GM23338 (cell line): ENCODE data around the gene MECP2.

Source experiments
- CREB1 ChIP-seq: fragments of 250-450 bp; sonication (Bioruptor Pico); IDR thresholded peaks from 2 replicates; pipeline ENCODE4 v1.5.0; 2020; ENCODE audit warnings: low read depth, mild to moderate bottlenecking, moderate library complexity
- EZH2 ChIP-seq: fragments of 200-600 bp; sonication (generic); IDR thresholded peaks from one replicate; pipeline ENCODE4 v1.8.0; 2017; ENCODE audit warnings: antibody characterized with exemption, mild to moderate bottlenecking, low read depth; ENCODE audit not compliant: unreplicated experiment
- EZH2phosphoT487 ChIP-seq: fragments of 200-600 bp; sonication (generic); IDR thresholded peaks from one replicate; pipeline ENCODE4 v1.8.1; 2018; ENCODE audit warnings: antibody characterized with exemption; ENCODE audit not compliant: unreplicated experiment
- JUNB ChIP-seq: IDR thresholded peaks from one replicate; pipeline ENCODE4 v1.6.1; 2016; ENCODE audit warnings: antibody characterized with exemption; ENCODE audit not compliant: unreplicated experiment
- NANOG ChIP-seq: IDR thresholded peaks from 2 replicates; pipeline ENCODE4 v1.6.1; 2016; ENCODE audit warnings: antibody characterized with exemption, borderline replicate concordance
- POLR2AphosphoS5 ChIP-seq: IDR thresholded peaks from 2 replicates; pipeline ENCODE4 v1.6.1; 2016; ENCODE audit warnings: antibody characterized with exemption, low read depth
- STAT1 ChIP-seq: IDR thresholded peaks from one replicate; pipeline ENCODE4 v1.6.1; 2016; ENCODE audit warnings: antibody characterized with exemption; ENCODE audit not compliant: unreplicated experiment
- ZNF114 ChIP-seq: fragments of 250-450 bp; sonication (Bioruptor Pico); IDR thresholded peaks from 2 replicates; pipeline ENCODE4 v1.5.0; 2020; ENCODE audit warnings: mild to moderate bottlenecking, moderate library complexity
- ZNF331 ChIP-seq: fragments of 250-450 bp; sonication (Bioruptor Pico); IDR thresholded peaks from 2 replicates; pipeline ENCODE4 v1.5.0; 2020; ENCODE audit warnings: low read depth, mild to moderate bottlenecking, moderate library complexity
- TF ChIP-seq, protein P1 (sequence below), 2 experiments: fragments of 200-600 bp in 1 of 2; sonication (generic) in 1 of 2; conservative IDR thresholded peaks; 2 replicates each; pipeline versions ENCODE4 v1.5.1 to v1.6.1; 2016 to 2017; ENCODE audit warnings: antibody characterized with exemption in 2 of 2, low read depth in 2 of 2, mild to moderate bottlenecking in 2 of 2, moderate library complexity in 1 of 2
- TF ChIP-seq, protein P2 (sequence below): IDR thresholded peaks from one replicate; pipeline ENCODE4 v1.6.1; 2018; ENCODE audit warnings: antibody characterized with exemption; ENCODE audit not compliant: unreplicated experiment
- TF ChIP-seq, protein P3 (sequence below): IDR thresholded peaks from 2 replicates; pipeline ENCODE4 v1.6.1; 2016; ENCODE audit warnings: antibody characterized with exemption
- TF ChIP-seq, protein P4 (sequence below): fragments of 250-450 bp; sonication (Bioruptor Pico); IDR thresholded peaks from 2 replicates; pipeline ENCODE4 v1.5.0; 2020; ENCODE audit warnings: mild to moderate bottlenecking, moderate library complexity

- TF ChIP-seq JUNB (no peak), POLR2AphosphoS5 (no peak), EZH2phosphoT487 (no peak), EZH2 (no peak), CREB1 (CRISPR knock-in tag) (no peak), ZNF331 (no peak), NANOG (no peak), ZNF114 (no peak), STAT1 (no peak)
- TF ChIP-seq, protein P1, sequence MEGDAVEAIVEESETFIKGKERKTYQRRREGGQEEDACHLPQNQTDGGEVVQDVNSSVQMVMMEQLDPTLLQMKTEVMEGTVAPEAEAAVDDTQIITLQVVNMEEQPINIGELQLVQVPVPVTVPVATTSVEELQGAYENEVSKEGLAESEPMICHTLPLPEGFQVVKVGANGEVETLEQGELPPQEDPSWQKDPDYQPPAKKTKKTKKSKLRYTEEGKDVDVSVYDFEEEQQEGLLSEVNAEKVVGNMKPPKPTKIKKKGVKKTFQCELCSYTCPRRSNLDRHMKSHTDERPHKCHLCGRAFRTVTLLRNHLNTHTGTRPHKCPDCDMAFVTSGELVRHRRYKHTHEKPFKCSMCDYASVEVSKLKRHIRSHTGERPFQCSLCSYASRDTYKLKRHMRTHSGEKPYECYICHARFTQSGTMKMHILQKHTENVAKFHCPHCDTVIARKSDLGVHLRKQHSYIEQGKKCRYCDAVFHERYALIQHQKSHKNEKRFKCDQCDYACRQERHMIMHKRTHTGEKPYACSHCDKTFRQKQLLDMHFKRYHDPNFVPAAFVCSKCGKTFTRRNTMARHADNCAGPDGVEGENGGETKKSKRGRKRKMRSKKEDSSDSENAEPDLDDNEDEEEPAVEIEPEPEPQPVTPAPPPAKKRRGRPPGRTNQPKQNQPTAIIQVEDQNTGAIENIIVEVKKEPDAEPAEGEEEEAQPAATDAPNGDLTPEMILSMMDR (conservative IDR thresholded peaks at IDR 0.05; ENCODE audit: low read depth in 2 of 2): no peak
- TF ChIP-seq, protein P2, sequence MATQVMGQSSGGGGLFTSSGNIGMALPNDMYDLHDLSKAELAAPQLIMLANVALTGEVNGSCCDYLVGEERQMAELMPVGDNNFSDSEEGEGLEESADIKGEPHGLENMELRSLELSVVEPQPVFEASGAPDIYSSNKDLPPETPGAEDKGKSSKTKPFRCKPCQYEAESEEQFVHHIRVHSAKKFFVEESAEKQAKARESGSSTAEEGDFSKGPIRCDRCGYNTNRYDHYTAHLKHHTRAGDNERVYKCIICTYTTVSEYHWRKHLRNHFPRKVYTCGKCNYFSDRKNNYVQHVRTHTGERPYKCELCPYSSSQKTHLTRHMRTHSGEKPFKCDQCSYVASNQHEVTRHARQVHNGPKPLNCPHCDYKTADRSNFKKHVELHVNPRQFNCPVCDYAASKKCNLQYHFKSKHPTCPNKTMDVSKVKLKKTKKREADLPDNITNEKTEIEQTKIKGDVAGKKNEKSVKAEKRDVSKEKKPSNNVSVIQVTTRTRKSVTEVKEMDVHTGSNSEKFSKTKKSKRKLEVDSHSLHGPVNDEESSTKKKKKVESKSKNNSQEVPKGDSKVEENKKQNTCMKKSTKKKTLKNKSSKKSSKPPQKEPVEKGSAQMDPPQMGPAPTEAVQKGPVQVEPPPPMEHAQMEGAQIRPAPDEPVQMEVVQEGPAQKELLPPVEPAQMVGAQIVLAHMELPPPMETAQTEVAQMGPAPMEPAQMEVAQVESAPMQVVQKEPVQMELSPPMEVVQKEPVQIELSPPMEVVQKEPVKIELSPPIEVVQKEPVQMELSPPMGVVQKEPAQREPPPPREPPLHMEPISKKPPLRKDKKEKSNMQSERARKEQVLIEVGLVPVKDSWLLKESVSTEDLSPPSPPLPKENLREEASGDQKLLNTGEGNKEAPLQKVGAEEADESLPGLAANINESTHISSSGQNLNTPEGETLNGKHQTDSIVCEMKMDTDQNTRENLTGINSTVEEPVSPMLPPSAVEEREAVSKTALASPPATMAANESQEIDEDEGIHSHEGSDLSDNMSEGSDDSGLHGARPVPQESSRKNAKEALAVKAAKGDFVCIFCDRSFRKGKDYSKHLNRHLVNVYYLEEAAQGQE: no peak
- TF ChIP-seq, protein P3, sequence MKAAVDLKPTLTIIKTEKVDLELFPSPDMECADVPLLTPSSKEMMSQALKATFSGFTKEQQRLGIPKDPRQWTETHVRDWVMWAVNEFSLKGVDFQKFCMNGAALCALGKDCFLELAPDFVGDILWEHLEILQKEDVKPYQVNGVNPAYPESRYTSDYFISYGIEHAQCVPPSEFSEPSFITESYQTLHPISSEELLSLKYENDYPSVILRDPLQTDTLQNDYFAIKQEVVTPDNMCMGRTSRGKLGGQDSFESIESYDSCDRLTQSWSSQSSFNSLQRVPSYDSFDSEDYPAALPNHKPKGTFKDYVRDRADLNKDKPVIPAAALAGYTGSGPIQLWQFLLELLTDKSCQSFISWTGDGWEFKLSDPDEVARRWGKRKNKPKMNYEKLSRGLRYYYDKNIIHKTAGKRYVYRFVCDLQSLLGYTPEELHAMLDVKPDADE: no peak
- TF ChIP-seq, protein P4, sequence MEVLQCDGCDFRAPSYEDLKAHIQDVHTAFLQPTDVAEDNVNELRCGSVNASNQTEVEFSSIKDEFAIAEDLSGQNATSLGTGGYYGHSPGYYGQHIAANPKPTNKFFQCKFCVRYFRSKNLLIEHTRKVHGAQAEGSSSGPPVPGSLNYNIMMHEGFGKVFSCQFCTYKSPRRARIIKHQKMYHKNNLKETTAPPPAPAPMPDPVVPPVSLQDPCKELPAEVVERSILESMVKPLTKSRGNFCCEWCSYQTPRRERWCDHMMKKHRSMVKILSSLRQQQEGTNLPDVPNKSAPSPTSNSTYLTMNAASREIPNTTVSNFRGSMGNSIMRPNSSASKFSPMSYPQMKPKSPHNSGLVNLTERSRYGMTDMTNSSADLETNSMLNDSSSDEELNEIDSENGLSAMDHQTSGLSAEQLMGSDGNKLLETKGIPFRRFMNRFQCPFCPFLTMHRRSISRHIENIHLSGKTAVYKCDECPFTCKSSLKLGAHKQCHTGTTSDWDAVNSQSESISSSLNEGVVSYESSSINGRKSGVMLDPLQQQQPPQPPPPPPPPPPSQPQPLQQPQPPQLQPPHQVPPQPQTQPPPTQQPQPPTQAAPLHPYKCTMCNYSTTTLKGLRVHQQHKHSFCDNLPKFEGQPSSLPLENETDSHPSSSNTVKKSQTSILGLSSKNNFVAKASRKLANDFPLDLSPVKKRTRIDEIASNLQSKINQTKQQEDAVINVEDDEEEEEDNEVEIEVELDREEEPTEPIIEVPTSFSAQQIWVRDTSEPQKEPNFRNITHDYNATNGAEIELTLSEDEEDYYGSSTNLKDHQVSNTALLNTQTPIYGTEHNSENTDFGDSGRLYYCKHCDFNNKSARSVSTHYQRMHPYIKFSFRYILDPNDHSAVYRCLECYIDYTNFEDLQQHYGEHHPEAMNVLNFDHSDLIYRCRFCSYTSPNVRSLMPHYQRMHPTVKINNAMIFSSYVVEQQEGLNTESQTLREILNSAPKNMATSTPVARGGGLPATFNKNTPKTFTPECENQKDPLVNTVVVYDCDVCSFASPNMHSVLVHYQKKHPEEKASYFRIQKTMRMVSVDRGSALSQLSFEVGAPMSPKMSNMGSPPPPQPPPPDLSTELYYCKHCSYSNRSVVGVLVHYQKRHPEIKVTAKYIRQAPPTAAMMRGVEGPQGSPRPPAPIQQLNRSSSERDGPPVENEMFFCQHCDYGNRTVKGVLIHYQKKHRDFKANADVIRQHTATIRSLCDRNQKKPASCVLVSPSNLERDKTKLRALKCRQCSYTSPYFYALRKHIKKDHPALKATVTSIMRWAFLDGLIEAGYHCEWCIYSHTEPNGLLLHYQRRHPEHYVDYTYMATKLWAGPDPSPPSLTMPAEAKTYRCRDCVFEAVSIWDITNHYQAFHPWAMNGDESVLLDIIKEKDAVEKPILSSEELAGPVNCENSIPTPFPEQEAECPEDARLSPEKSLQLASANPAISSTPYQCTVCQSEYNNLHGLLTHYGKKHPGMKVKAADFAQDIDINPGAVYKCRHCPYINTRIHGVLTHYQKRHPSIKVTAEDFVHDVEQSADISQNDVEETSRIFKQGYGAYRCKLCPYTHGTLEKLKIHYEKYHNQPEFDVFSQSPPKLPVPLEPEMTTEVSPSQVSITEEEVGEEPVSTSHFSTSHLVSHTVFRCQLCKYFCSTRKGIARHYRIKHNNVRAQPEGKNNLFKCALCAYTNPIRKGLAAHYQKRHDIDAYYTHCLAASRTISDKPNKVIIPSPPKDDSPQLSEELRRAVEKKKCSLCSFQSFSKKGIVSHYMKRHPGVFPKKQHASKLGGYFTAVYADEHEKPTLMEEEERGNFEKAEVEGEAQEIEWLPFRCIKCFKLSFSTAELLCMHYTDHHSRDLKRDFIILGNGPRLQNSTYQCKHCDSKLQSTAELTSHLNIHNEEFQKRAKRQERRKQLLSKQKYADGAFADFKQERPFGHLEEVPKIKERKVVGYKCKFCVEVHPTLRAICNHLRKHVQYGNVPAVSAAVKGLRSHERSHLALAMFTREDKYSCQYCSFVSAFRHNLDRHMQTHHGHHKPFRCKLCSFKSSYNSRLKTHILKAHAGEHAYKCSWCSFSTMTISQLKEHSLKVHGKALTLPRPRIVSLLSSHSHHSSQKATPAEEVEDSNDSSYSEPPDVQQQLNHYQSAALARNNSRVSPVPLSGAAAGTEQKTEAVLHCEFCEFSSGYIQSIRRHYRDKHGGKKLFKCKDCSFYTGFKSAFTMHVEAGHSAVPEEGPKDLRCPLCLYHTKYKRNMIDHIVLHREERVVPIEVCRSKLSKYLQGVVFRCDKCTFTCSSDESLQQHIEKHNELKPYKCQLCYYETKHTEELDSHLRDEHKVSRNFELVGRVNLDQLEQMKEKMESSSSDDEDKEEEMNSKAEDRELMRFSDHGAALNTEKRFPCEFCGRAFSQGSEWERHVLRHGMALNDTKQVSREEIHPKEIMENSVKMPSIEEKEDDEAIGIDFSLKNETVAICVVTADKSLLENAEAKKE (CRISPR knock-in tag): no peak
Measured at GRCh38 chrX:154091678-154092077, 5.8 kb downstream of the MECP2 start.
